KOPT-K1 (cell line): ENCODE results near the gene SLX4IP.
"Not testable (repeated sequence)": the region's sequence is repeated elsewhere in the genome, so short reads cannot be mapped to it uniquely, and the experiment has no call there.

ENCODE experiments used
- H3K27ac ChIP-seq: fragments of 200-600 bp; sonication (generic); 2 replicates; pipeline ENCODE4 v1.5.1; 2016; ENCODE audit warnings: antibody characterized with exemption, mild to moderate bottlenecking, low read depth, low read length; ENCODE audit not compliant: poor library complexity, severe bottlenecking
- H3K36me3 ChIP-seq: fragments of 200-600 bp; sonication (generic); 2 replicates; pipeline ENCODE4 v1.5.1; 2017; ENCODE audit warnings: antibody characterized with exemption, mild to moderate bottlenecking, low read length, moderate library complexity; ENCODE audit not compliant: insufficient read depth
- H3K9me3 ChIP-seq: fragments of 200-600 bp; sonication (generic); 2 replicates; pipeline ENCODE4 v1.5.1; 2017; ENCODE audit warnings: antibody characterized with exemption, low read length, mild to moderate bottlenecking; ENCODE audit not compliant: insufficient read depth, poor library complexity, severe bottlenecking

SLX4IP gene

GRCh38 chr20:10434832-10435812, at the start of gene SLX4IP:
SLX4IP (plus strand) TSS chr20:10435305; CDS start chr20:10458205, 22,900 bp downstream.
- Histone ChIP-seq H3K27ac (peak within 1 kb of the TSS; percentile 87), H3K36me3 (no peaks in the 10 kb centered on the region)

DNA sequence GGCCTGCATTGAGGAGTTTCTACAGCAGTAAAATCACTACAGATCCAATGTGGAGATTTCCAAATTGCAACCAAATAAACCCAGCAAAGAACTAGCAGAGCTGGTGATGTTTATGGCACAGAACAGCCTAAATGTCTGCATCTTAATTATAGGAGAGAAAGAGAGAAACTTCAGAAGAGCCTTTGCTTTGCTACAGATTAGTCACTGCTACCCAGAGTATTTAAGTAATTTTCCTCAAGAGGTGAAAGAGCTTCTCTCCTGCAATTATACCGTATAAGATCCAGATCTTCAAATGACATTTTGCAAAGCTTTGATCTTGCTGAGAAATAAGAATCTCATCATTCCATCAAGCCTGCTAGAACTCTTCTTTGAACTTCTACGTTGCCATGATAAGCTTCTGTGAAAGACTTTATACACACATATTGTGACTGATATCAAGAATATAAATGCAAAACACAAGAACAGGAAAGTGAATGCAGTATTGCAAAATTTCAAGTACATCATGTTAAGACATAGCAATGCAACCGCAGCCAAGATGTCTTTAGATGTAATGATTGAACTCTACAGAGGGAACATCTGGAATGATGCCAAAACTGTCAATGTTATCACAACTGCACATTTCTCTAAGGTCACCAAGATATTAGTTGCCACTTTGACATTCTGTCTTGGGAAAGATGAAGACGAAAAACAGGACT, 49.1 kb upstream of the SLX4IP start:
- H3K36me3 ChIP-seq = no peaks in the 10 kb centered on the region
- H3K9me3 ChIP-seq = no peaks in the 10 kb centered on the region
- no peak overlapping the region for H3K27ac ChIP-seq

More at GRCh38 chr20:10434832-10435812, at the start of gene SLX4IP:
- no peaks in the 10 kb centered on the region for H3K9me3 ChIP-seq

- Histone ChIP-seq H3K9me3 (no peaks in the 10 kb centered on the region), H3K27ac (no peak overlapping the region), H3K36me3 (no peaks in the 10 kb centered on the region)
These were observed 47.4 kb upstream of the SLX4IP start for GRCh38 chr20:10387686-10388085.

DNA sequence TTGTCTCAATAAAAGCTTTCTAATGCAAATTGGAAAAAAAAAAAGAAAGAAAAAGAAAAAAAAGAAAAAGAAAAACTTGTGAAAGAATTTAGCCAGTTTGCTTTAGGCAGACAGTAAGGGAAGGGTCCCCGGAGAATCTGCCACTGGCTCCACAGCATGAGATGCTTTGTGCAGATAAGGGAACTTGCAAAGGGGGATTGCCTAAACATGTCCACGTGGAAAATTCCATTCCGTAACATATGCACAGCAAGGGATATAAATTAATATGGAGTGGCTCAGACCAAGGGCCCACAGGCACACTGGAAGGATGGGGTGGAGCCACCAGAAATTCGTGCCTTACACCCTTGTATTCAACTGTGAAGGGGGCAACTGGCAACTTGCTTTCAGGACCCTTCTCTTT, 46.5 kb upstream of the SLX4IP start:
- Histone ChIP-seq H3K36me3 (no peaks in the 10 kb centered on the region), H3K9me3 (no peaks in the 10 kb centered on the region), H3K27ac (no peak overlapping the region)

- no peaks in the 10 kb centered on the region for H3K9me3 ChIP-seq
- no peak overlapping the region for H3K27ac ChIP-seq
- H3K36me3 ChIP-seq = no peaks in the 10 kb centered on the region
These were observed 44.4 kb upstream of the SLX4IP start for GRCh38 chr20:10390709-10391108.

GRCh38 chr20:10394752-10395151, 40.4 kb upstream of the SLX4IP start:
- H3K9me3 ChIP-seq, H3K36me3 ChIP-seq, H3K27ac ChIP-seq: not testable (repeated sequence)

- Histone ChIP-seq H3K9me3 (no peaks in the 10 kb centered on the region), H3K27ac (no peak overlapping the region), H3K36me3 (no peaks in the 10 kb centered on the region)
These were observed 36.2 kb upstream of the SLX4IP start for GRCh38 chr20:10398834-10399369.

DNA sequence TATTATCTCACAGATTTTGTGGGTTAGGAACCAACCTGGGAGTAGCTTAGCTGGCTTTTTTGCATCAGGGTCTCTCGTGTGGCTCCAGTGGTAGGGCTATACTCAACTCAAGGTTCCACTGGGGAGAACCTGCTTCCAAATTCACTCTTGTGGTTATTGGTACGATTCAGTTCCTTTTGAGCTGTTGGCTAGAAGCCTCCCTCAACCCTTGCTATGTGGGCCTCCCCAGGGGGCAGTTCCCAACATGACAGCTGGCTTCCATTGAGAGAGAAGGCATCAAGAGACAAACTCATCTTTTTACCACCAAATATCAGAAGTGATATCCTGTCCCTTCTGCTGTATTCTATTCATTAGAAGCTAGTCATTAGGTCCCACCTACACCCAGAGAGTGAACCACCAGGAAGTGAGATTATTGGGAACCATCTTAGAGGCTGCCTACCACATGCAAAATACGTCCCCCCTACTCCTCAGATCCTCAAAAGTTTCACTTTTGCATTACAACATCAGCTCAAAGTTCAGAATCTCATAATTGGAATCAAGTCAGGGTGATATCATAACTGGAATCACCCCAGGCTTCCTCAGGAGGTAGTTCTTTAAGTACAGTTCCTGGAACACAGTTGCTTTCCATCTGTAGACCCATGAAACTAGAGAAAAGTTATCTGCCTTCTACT, 32.0 kb upstream of the SLX4IP start:
- no peak overlapping the region for H3K27ac ChIP-seq
- H3K36me3 ChIP-seq = peaks cover 30% of the 10 kb centered on the region
- H3K9me3 ChIP-seq = no peaks in the 10 kb centered on the region

GRCh38 chr20:10404023-10404628, 31.0 kb upstream of the SLX4IP start:
- H3K9me3 ChIP-seq = no peaks in the 10 kb centered on the region
- H3K27ac ChIP-seq = no peak overlapping the region
- peaks cover 30% of the 10 kb centered on the region for H3K36me3 ChIP-seq

DNA sequence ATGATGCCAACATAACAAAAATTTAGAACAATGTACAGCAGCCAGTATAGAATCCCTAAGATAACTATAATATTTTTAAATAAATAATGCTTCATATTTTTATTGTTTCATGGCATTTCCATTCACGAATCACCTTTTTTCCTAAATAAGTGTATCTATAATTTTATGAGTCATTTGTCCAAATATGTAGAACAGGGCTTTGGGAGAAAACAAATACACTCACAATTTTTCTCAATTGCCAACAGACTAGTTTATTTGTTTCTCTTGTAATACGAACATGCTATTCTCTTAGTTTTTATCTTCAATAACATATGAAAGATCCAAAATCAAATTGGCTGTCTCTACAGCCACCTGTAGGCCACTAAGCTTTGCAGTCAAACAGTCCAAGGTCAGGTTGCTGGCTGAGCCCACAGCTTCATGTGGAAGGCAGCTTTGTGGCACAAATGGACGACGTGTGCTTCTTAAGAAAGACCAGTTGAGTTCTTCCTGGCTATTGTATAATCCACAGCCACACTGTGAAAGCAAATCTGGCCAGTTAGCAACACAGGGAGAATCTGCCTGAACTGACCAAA, 30.1 kb upstream of the SLX4IP start:
- Histone ChIP-seq H3K27ac (no peak overlapping the region), H3K9me3 (no peaks in the 10 kb centered on the region), H3K36me3 (peaks cover 30% of the 10 kb centered on the region)

GRCh38 chr20:10408108-10408813, 26.8 kb upstream of the SLX4IP start:
- no peaks in the 10 kb centered on the region for H3K9me3 ChIP-seq
- H3K27ac ChIP-seq = no peak overlapping the region
- peaks cover 48% of the 10 kb centered on the region for H3K36me3 ChIP-seq

DNA sequence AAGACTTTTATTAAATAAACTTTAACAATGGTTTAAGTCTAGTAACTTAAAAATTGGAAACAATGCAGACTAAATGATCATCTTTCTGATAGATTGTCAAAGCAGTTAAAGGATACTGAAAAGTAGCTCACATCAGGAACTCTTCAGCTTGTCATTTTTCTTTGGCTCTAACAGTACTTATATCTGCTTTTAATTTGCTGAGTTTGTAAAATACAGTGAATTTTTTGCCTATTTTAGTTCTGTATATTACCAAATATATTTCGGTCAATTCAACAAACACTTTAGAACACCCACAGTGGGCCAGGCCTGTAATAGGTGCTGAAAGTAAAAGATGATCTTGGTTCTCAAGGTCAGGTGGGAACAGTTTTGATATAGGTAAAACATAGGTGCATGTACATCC, 23.4 kb upstream of the SLX4IP start:
- peaks cover 55% of the 10 kb centered on the region for H3K36me3 ChIP-seq
- H3K27ac ChIP-seq = no peak overlapping the region
- H3K9me3 ChIP-seq = no peaks in the 10 kb centered on the region

GRCh38 chr20:10412591-10413408, 22.3 kb upstream of the SLX4IP start:
- peaks cover 60% of the 10 kb centered on the region for H3K36me3 ChIP-seq
- no peaks in the 10 kb centered on the region for H3K9me3 ChIP-seq
- H3K27ac ChIP-seq = no peak overlapping the region
